Measurements from ENCODE around the gene FFAR3. TPM values are rescaled to one million over a fixed set of nuclear protein-coding genes. Genes with fewer than 3 reads are reported as not detected.

Gene FFAR3
- total RNA-seq, 4 donors from 2014 or later, result 0.45 TPM; not detected in 3

DNA sequence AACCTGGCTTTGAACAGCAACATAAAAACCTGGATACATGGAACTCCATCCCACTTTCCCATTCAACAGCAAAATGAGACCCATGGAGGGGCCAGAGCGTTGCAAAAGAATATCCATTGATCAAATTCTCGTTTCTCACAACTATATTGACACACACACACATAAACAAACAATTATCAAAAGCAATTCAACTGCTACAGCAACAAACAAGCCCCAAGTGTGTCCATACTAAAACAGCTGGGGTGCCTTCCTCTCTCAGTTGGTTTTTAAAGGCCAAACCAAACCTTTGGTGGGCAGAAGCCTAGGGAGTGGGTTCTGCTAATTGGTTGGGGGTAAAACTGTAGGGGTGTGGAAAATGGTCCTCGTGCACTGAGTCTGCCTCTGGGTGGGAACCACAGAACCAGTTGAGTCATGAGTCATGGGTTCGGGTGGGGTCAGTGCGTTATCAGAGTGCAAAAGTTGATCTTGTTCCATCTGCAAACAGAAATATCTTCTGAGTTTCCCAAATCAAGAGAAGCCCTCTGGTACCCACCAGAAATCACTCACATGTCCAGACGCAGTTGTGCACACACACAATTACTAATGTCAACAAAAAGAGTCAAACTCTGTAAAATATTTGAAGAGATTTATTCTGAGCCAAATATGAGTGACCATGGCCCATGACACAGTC is 31.1 kb downstream of the FFAR3 start:
- Histone ChIP-seq H3K27me3 (no peaks in the 10 kb centered on the region), H3K4me1 (peaks cover 10 to 16% of the 10 kb centered on the region in 2 donors), H3K9me3 (no peaks in the 10 kb centered on the region), H3K36me3 (no peaks in the 10 kb centered on the region), H3K27ac (no peak overlapping the region), H3K4me3 (replicated peaks in 1 of 3) (no peak overlapping the region)
- no peak for TF ChIP-seq POLR2A (IDR thresholded peaks at IDR 0.05)
- TF ChIP-seq, protein P1, sequence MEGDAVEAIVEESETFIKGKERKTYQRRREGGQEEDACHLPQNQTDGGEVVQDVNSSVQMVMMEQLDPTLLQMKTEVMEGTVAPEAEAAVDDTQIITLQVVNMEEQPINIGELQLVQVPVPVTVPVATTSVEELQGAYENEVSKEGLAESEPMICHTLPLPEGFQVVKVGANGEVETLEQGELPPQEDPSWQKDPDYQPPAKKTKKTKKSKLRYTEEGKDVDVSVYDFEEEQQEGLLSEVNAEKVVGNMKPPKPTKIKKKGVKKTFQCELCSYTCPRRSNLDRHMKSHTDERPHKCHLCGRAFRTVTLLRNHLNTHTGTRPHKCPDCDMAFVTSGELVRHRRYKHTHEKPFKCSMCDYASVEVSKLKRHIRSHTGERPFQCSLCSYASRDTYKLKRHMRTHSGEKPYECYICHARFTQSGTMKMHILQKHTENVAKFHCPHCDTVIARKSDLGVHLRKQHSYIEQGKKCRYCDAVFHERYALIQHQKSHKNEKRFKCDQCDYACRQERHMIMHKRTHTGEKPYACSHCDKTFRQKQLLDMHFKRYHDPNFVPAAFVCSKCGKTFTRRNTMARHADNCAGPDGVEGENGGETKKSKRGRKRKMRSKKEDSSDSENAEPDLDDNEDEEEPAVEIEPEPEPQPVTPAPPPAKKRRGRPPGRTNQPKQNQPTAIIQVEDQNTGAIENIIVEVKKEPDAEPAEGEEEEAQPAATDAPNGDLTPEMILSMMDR (IDR thresholded peaks at IDR 0.05), result no peak
- WGBS, 2 donors, result 66 to 79% methylated on average over 6 of the region's 6 CpGs
- intact Hi-C loops (cut with DNase I), result no loop called here
- no peak for DNase-seq

- 81 to 82% methylated on average over 5 of the region's 5 CpGs for WGBS, 2 donors
- Histone ChIP-seq H3K27ac (no peak overlapping the region), H3K4me3 (replicated peaks in 1 of 3) (no peak overlapping the region), H3K9me3 (no peaks in the 10 kb centered on the region), H3K27me3 (no peaks in the 10 kb centered on the region), H3K36me3 (no peaks in the 10 kb centered on the region), H3K4me1 (peaks cover 10 to 16% of the 10 kb centered on the region in 2 donors)
- TF ChIP-seq, protein P1 (IDR thresholded peaks at IDR 0.05), result no peak
- TF ChIP-seq POLR2A (IDR thresholded peaks at IDR 0.05), result no peak
- no peak for DNase-seq
- intact Hi-C loops (cut with DNase I), result no loop called here
These were observed 34.8 kb downstream of the FFAR3 start for GRCh38 chr19:35392742-35393715.

- TF ChIP-seq, protein P1 (IDR thresholded peaks at IDR 0.05), result no peak
- no peak for TF ChIP-seq POLR2A (IDR thresholded peaks at IDR 0.05)
- no peak for DNase-seq
- H3K36me3 ChIP-seq, result no peaks in the 10 kb centered on the region
- intact Hi-C loops (cut with DNase I), result no loop called here
- H3K27me3 ChIP-seq, result no peaks in the 10 kb centered on the region
- 44 to 52% methylated on average over 19 of the region's 19 CpGs for WGBS, 2 donors
- no peak overlapping the region for H3K4me3 ChIP-seq (replicated peaks in 1 of 3)
- no peaks in the 10 kb centered on the region for H3K4me1 ChIP-seq
- no peaks in the 10 kb centered on the region for H3K9me3 ChIP-seq
- H3K27ac ChIP-seq, result no peak overlapping the region
These were observed 37.3 kb downstream of the FFAR3 start for GRCh38 chr19:35395382-35396199.

GRCh38 chr19:35396240-35396885 is 38.1 kb downstream of the FFAR3 start:
- Histone ChIP-seq H3K27me3 (no peaks in the 10 kb centered on the region), H3K36me3 (no peaks in the 10 kb centered on the region), H3K4me3 (replicated peaks in 1 of 3) (no peak overlapping the region), H3K9me3 (no peaks in the 10 kb centered on the region), H3K4me1 (no peaks in the 10 kb centered on the region), H3K27ac (no peak overlapping the region)
- DNase-seq, result no peak
- TF ChIP-seq, protein P1 (IDR thresholded peaks at IDR 0.05), result no peak
- TF ChIP-seq POLR2A (IDR thresholded peaks at IDR 0.05), result no peak
- 95 to 96% methylated on average over 14 of the region's 14 CpGs for WGBS, 2 donors
- intact Hi-C loops (cut with DNase I), result no loop called here
